H1 (cell line): Measurements from ENCODE around the gene ERI3. TPM values are rescaled to one million over a fixed set of nuclear protein-coding genes. Genes with fewer than 3 reads are reported as not detected.

Source experiments
- CTCF ChIA-PET: fragments of 300-600 bp; sonication (Branson Sonifier 250); formaldehyde crosslinking; loops from one replicate; lab custom pipeline; 2021; ENCODE audit not compliant: partially characterized antibody; lab: Charles Lee
- POLR2A ChIA-PET: fragments of 300-600 bp; sonication (Branson Sonifier 250); formaldehyde crosslinking; loops from one replicate; lab custom pipeline; 2021; ENCODE audit warnings: inconsistent platforms; ENCODE audit not compliant: partially characterized antibody; lab: Charles Lee
- DNase-seq, 2 experiments: peaks; one replicate each; pipeline versions ENCODE4 v3.0.0 to v3.0.0-alpha.2; 2010 to 2022; ENCODE audit warnings: low spot score in 2 of 2, low read depth in 1 of 2, mixed read lengths in 1 of 2
- FAIRE-seq: peaks from 2 replicates; lab custom pipeline; 2011; peaks lifted over from hg19 to GRCh38; lab: Jason Lieb, UNC
- H2AFZ ChIP-seq: 2 replicates; pipeline ENCODE4 v1.8.1; 2012; ENCODE audit warnings: low read length, inconsistent platforms
- H2AK5ac ChIP-seq: 2 replicates; pipeline ENCODE4 v1.6.1; 2013; ENCODE audit warnings: low read depth, low read length
- H2BK120ac ChIP-seq: replicated peaks from 2 replicates; pipeline ENCODE3; 2013; ENCODE audit warnings: low read depth, low read length, inconsistent platforms
- H2BK12ac ChIP-seq: 2 replicates; pipeline ENCODE4 v1.6.1; 2013; ENCODE audit warnings: low read depth, low read length
- H2BK15ac ChIP-seq: 2 replicates; pipeline ENCODE4 v1.6.1; 2013; ENCODE audit warnings: low read length
- H2BK20ac ChIP-seq: 2 replicates; pipeline ENCODE4 v1.6.1; 2013; ENCODE audit warnings: low read length
- H2BK5ac ChIP-seq: 2 replicates; pipeline ENCODE4 v1.6.1; 2013; ENCODE audit warnings: low read depth, low read length
- H3K14ac ChIP-seq: 2 replicates; pipeline ENCODE4 v1.6.1; 2013; ENCODE audit warnings: inconsistent platforms; ENCODE audit not compliant: insufficient read length
- H3K18ac ChIP-seq: 2 replicates; pipeline ENCODE4 v1.6.1; 2013; ENCODE audit warnings: low read length; ENCODE audit errors: extremely low read depth
- H3K23ac ChIP-seq: 2 replicates; pipeline ENCODE4 v1.6.1; 2013; ENCODE audit warnings: inconsistent platforms; ENCODE audit not compliant: insufficient read length
- H3K23me2 ChIP-seq: 2 replicates; pipeline ENCODE4 v1.6.1; 2013; ENCODE audit warnings: low read depth, low read length
- H3K27ac ChIP-seq: 2 replicates; pipeline ENCODE4 v1.6.1; 2011; ENCODE audit warnings: low read depth, low read length, inconsistent platforms
- H3K27me3 ChIP-seq, 4 experiments: replicated peaks in 1 of 4; 1 replicate in 1 of 4; 2 replicates in 3 of 4; pipeline versions ENCODE4 v1.6.1 to v1.8.1; 2011 to 2013; ENCODE audit warnings: low read length in 3 of 4, mild to moderate bottlenecking in 3 of 4, inconsistent platforms in 2 of 4, mixed read lengths in 2 of 4, moderate library complexity in 1 of 4; ENCODE audit not compliant: control insufficient read depth in 3 of 4, insufficient read depth in 3 of 4; ENCODE audit errors: extremely low read depth in 1 of 4
- H3K36me3 ChIP-seq, 4 experiments: 2 replicates each; pipeline versions ENCODE4 v1.6.1 to v1.8.1; 2011 to 2013; ENCODE audit warnings: mild to moderate bottlenecking in 4 of 4, low read length in 3 of 4, moderate library complexity in 2 of 4, control low read depth in 1 of 4, inconsistent platforms in 1 of 4; ENCODE audit not compliant: insufficient read depth in 4 of 4, control insufficient read depth in 2 of 4
- H3K4ac ChIP-seq: replicated peaks from 2 replicates; pipeline ENCODE3; 2013; ENCODE audit warnings: low read length, low read depth, mixed read lengths, inconsistent platforms; ENCODE audit not compliant: insufficient read length
- H3K4me1 ChIP-seq, 4 experiments: replicated peaks in 1 of 4; 1 replicate in 1 of 4; 2 replicates in 3 of 4; pipeline versions ENCODE4 v1.6.1 to v1.8.1; 2011 to 2013; ENCODE audit warnings: low read length in 3 of 4, inconsistent platforms in 2 of 4, mixed read lengths in 1 of 4; ENCODE audit not compliant: insufficient read depth in 4 of 4, control insufficient read depth in 3 of 4
- H3K4me2 ChIP-seq, 2 experiments: 2 replicates each; pipeline versions ENCODE4 v1.6.1 to v1.8.1; 2011 to 2013; ENCODE audit warnings: low read depth in 2 of 2, low read length in 2 of 2, control low read depth in 1 of 2, inconsistent platforms in 1 of 2, mild to moderate bottlenecking in 1 of 2; ENCODE audit not compliant: insufficient read depth in 1 of 2
- H3K4me3 ChIP-seq, 4 experiments: fragments of 200-600, 300-600 bp in 1 of 4; sonication (generic), shearing (Covaris generic), sonication (Bioruptor Twin) in 1 of 4; 2 replicates each; pipeline versions ENCODE4 v1.5.1 to v1.8.1; 2011 to 2016; ENCODE audit warnings: low read length in 4 of 4, low read depth in 3 of 4, control low read depth in 2 of 4, inconsistent platforms in 2 of 4, mild to moderate bottlenecking in 2 of 4, mixed read lengths in 1 of 4, moderate library complexity in 1 of 4; ENCODE audit not compliant: insufficient read depth in 2 of 4; ENCODE audit errors: extremely low read depth in 1 of 4
- H3K56ac ChIP-seq: replicated peaks from 2 replicates; pipeline ENCODE3; 2013; ENCODE audit warnings: low read depth, mild to moderate bottlenecking, mixed read lengths, low read length, inconsistent platforms; ENCODE audit not compliant: insufficient read length
- H3K79me1 ChIP-seq: 2 replicates; pipeline ENCODE4 v1.6.1; 2013; ENCODE audit warnings: low read depth, low read length, control low read depth
- H3K79me2 ChIP-seq, 2 experiments: 2 replicates each; pipeline versions ENCODE4 v1.6.1 to v1.8.1; 2012 to 2013; ENCODE audit warnings: low read length in 2 of 2, mild to moderate bottlenecking in 2 of 2, inconsistent platforms in 1 of 2; ENCODE audit not compliant: insufficient read depth in 2 of 2, control insufficient read depth in 1 of 2
- H3K9ac ChIP-seq, 4 experiments: replicated peaks in 1 of 4; 1 replicate in 1 of 4; 2 replicates in 3 of 4; pipeline versions ENCODE4 v1.6.1 to v1.8.1; 2011 to 2013; ENCODE audit warnings: low read depth in 3 of 4, low read length in 3 of 4, control low read depth in 2 of 4, mild to moderate bottlenecking in 2 of 4, moderate library complexity in 2 of 4, inconsistent platforms in 1 of 4; ENCODE audit errors: extremely low read depth in 1 of 4
- H3K9me3 ChIP-seq, 2 experiments: 2 replicates each; pipeline versions ENCODE4 v1.6.1 to v1.8.1; 2012 to 2013; ENCODE audit warnings: mild to moderate bottlenecking in 2 of 2, moderate library complexity in 2 of 2, control low read depth in 1 of 2, inconsistent platforms in 1 of 2, low read depth in 1 of 2, low read length in 1 of 2, mixed read lengths in 1 of 2; ENCODE audit not compliant: insufficient read depth in 2 of 2
- H4K20me1 ChIP-seq, 2 experiments: replicated peaks in 1 of 2; 2 replicates each; pipeline versions ENCODE3 to v1.8.1; 2011 to 2013; ENCODE audit warnings: inconsistent platforms in 2 of 2, low read length in 2 of 2, mild to moderate bottlenecking in 1 of 2; ENCODE audit not compliant: insufficient read depth in 2 of 2, control insufficient read depth in 1 of 2
- H4K5ac ChIP-seq: 2 replicates; pipeline ENCODE4 v1.6.1; 2013; ENCODE audit warnings: low read length, low read depth, mixed read lengths, inconsistent platforms; ENCODE audit not compliant: insufficient read length
- H4K8ac ChIP-seq: 2 replicates; pipeline ENCODE4 v1.8.0; 2013; ENCODE audit warnings: mild to moderate bottlenecking, moderate library complexity, low read length, inconsistent platforms; ENCODE audit not compliant: insufficient read depth; ENCODE audit errors: extremely low read depth
- H4K91ac ChIP-seq: replicated peaks from 2 replicates; pipeline ENCODE3; 2013; ENCODE audit warnings: low read length, mixed read lengths, inconsistent platforms; ENCODE audit not compliant: insufficient read length
- ATF3 ChIP-seq: IDR thresholded peaks from 2 replicates; pipeline ENCODE4 v1.6.1; 2011; ENCODE audit warnings: low read depth, mild to moderate bottlenecking, low read length; ENCODE audit not compliant: insufficient read depth
- CREB1 ChIP-seq: IDR thresholded peaks from 2 replicates; pipeline ENCODE4 v1.6.1; 2012; ENCODE audit warnings: inconsistent platforms
- NANOG ChIP-seq: IDR thresholded peaks from 2 replicates; pipeline ENCODE4 v1.6.1; 2011; ENCODE audit warnings: low read length, low read depth, mild to moderate bottlenecking, inconsistent platforms; ENCODE audit not compliant: insufficient read depth, poor library complexity, severe bottlenecking
- PHF8 ChIP-seq: fragments of 200-600 bp; sonication (generic); conservative IDR thresholded peaks from 2 replicates; pipeline ENCODE4 v1.7.1; 2012; ENCODE audit warnings: low read depth, mild to moderate bottlenecking, inconsistent platforms, low read length, moderate library complexity
- TBP ChIP-seq: IDR thresholded peaks from 2 replicates; pipeline ENCODE4 v1.6.1; 2011; ENCODE audit warnings: low read depth, low read length, improper control_type of control experiment
- ZNF274 ChIP-seq: IDR thresholded peaks from 2 replicates; pipeline ENCODE4 v1.7.0; 2012; ENCODE audit warnings: low read length, borderline replicate concordance; ENCODE audit errors: extremely low read depth
- WGBS, 2 experiments: shearing (Covaris generic) in 1 of 2; methylation state at CpG; one replicate each; pipeline versions ENCODE4 v1.1.6 to v1.1.7; 2013 to 2015; ENCODE audit warnings: low lambda C conversion rate in 2 of 2, mixed read lengths in 2 of 2, inconsistent platforms in 1 of 2, low coverage in 1 of 2, missing lambda C conversion rate in 1 of 2; ENCODE audit not compliant: insufficient replicate concordance in 2 of 2, insufficient coverage in 1 of 2, insufficient read length in 1 of 2; ENCODE audit errors: extremely low coverage in 1 of 2, missing lambda C conversion rate in 1 of 2; 5-methylcytosine and 5-hydroxymethylcytosine counted together
- polyA plus RNA-seq, 7 experiments: library from polyadenylated mRNA; depleted of rRNA in 3 of 7; stranded (reverse) in 5 of 7; unstranded in 2 of 7; fragments of >200 nt in 5 of 7; fragments of 200-250 nt in 2 of 7; gene quantifications; 1 replicate in 5 of 7; 2 replicates in 1 of 7; 4 replicates in 1 of 7; pipeline versions ENCODE4 v1.2.1 to v1.2.3, GENCODE V29; 2011 to 2013; ENCODE audit warnings: missing spikeins in 2 of 7, mixed read lengths in 2 of 7
- total RNA-seq: library from RNA; stranded (reverse); fragmentation: NEBNext Ultra II Directional; extraction: Animal tissue kit (Norgen Biotek cat#: 25700); gene quantifications from 2 replicates; pipeline ENCODE4 v1.2.1, GENCODE V29; 2021

The ERI3 gene
- total and polyA plus RNA-seq, 2 of the 8 experiments (the other 6 are each of a cell fraction or from before 2014, with no cell fraction given) = 81.1 to 199 TPM

GRCh38 chr1:44305962-44306422 lies 49.1 kb downstream of the ERI3 start:
- ChIA-PET POLR2A (interaction anchor here (0.7 to 1.0 kb wide), 2 partner anchors 49 to 93 kb away, joined by 3 read pairs; partner anchors contain the start of genes DMAP1 and ERI3), CTCF (interaction anchor here (0.9 to 5.7 kb wide), 9 partner anchors 8 to 273 kb away, joined by 3 to 31 read pairs (median 5); no protein-coding TSS in a partner anchor)

More at GRCh38 chr1:44305962-44306422, 49.1 kb downstream of the ERI3 start:
- Histone ChIP-seq H3K79me1 (no peaks in the 10 kb centered on the region; the same call in none of the 2 replicates), H3K79me2 (no peaks in the 10 kb centered on the region), H4K91ac (no peak overlapping the region), H2BK120ac (no peak overlapping the region), H2BK20ac (no peak overlapping the region), H4K20me1 (peaks cover 3 to 7% of the 10 kb centered on the region in 2 experiments), H2AK5ac (no peak overlapping the region), H3K4me1 (peaks cover 0 to 5% (median 0%) of the 10 kb centered on the region in 4 experiments; a peak in 3 of 7 replicates), H3K23ac (no peak overlapping the region), H3K27ac (no peak overlapping the region), H4K5ac (no peak overlapping the region), H3K4me2 (no peak overlapping the region), H3K4me3 (no peak overlapping the region), H2BK5ac (no peak overlapping the region), H3K4ac (no peak overlapping the region), H3K56ac (no peak overlapping the region), H3K27me3 (no peaks in the 10 kb centered on the region), H3K9me3 (no peaks in the 10 kb centered on the region), H3K23me2 (peaks cover 1% of the 10 kb centered on the region; the same call in 1 of the 2 replicates), H3K18ac (no peak overlapping the region), H4K8ac (no peak overlapping the region), H2BK12ac (no peak overlapping the region), H3K9ac (no peak overlapping the region), H2BK15ac (no peak overlapping the region), H3K36me3 (peaks cover 8 to 48% (median 20%) of the 10 kb centered on the region in 4 experiments; a peak in 7 of 8 replicates), H2AFZ (no peak overlapping the region), H3K14ac (no peak overlapping the region)
- FAIRE-seq = no peak
- no peak for DNase-seq
- WGBS, 2 experiments = 88% methylated on average over 12 of the region's 12 CpGs; no CpG with 5 or more reads in 1 of the 2 experiments
- TF ChIP-seq ZNF274 (no peak), NANOG (no peak), PHF8 (no peak), TBP (no peak), ATF3 (no peak), CREB1 (no peak)
